SK-N-SH treated with all-trans-retinoic acid at 6 μM for 48 hours (cell line): Measurements from ENCODE around the gene PRRG1.

Source experiments
- ARNTL ChIP-seq: fragments of 450-650 bp; formaldehyde crosslinking; IDR thresholded peaks from 2 replicates; pipeline ENCODE4 v1.5.0; 2020; ENCODE audit warnings: low read depth, mild to moderate bottlenecking, moderate library complexity, borderline replicate concordance
- BACH2 ChIP-seq: fragments of 250-450 bp; sonication (Bioruptor Pico); IDR thresholded peaks from 2 replicates; pipeline ENCODE4 v1.9.0; 2021; ENCODE audit warnings: mild to moderate bottlenecking, borderline replicate concordance
- CSRNP3 ChIP-seq: fragments of 250-450 bp; sonication (Bioruptor Pico); IDR thresholded peaks from 2 replicates; pipeline ENCODE4 v1.5.1; 2021; ENCODE audit warnings: mild to moderate bottlenecking, moderate library complexity
- GLIS3 ChIP-seq: fragments of 250-450 bp; sonication (Bioruptor Pico); IDR thresholded peaks from 2 replicates; pipeline ENCODE4 v1.5.0; 2020; ENCODE audit warnings: mild to moderate bottlenecking, moderate library complexity
- OSR1 ChIP-seq: fragments of 250-450 bp; sonication (Bioruptor Pico); IDR thresholded peaks from 2 replicates; pipeline ENCODE4 v1.8.0; 2022; ENCODE audit warnings: moderate library complexity, mild to moderate bottlenecking, inconsistent platforms
- PATZ1 ChIP-seq: fragments of 250-450 bp; sonication (Bioruptor Pico); IDR thresholded peaks from 2 replicates; pipeline ENCODE4 v1.8.0; 2020; ENCODE audit warnings: mild to moderate bottlenecking, moderate library complexity, borderline replicate concordance
- PPARA ChIP-seq: fragments of 250-450 bp; sonication (Bioruptor Pico); IDR thresholded peaks from 2 replicates; pipeline ENCODE4 v1.5.0; 2020; ENCODE audit warnings: mild to moderate bottlenecking, borderline replicate concordance
- TOX ChIP-seq: fragments of 250-450 bp; sonication (Bioruptor Pico); IDR thresholded peaks from 2 replicates; pipeline ENCODE4 v1.8.0; 2021; ENCODE audit warnings: mild to moderate bottlenecking, moderate library complexity, borderline replicate concordance
- ZC3H10 ChIP-seq: fragments of 250-450 bp; sonication (Bioruptor Pico); IDR thresholded peaks from 2 replicates; pipeline ENCODE4 v1.5.1; 2021; ENCODE audit warnings: mild to moderate bottlenecking, moderate library complexity
- ZFP30 ChIP-seq: fragments of 450-650 bp; formaldehyde crosslinking; IDR thresholded peaks from 2 replicates; pipeline ENCODE4 v1.5.0; 2022; ENCODE audit warnings: mild to moderate bottlenecking, moderate library complexity
- ZNF565 ChIP-seq: fragments of 450-650 bp; formaldehyde crosslinking; conservative IDR thresholded peaks from 2 replicates; pipeline ENCODE4 v1.5.0; 2020; ENCODE audit warnings: low read depth, mild to moderate bottlenecking, moderate library complexity
- ZNF8 ChIP-seq: fragments of 450-650 bp; formaldehyde crosslinking; IDR thresholded peaks from 2 replicates; pipeline ENCODE4 v1.5.0; 2020; ENCODE audit warnings: mild to moderate bottlenecking, moderate library complexity

DNA sequence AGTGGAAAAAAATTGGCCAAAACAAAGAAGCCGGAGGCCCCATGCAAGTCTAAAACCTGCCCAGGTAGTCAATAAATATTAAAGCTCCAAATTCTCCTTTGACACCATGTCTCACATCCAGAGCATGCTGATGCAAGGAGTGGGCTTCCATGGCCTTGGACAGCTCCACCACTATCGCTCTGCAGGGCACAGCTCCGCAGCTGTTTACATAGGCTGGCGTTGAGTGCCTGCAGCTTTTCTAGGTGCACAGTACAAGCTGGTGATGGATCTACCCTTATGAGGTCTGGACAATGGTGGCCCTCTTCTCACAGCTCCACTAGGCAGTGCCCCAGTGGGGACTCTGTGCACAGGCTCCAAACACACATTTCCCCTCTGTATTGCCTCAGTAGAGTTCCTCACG is 138.1 kb downstream of the PRRG1 start:
- no peak for TF ChIP-seq GLIS3 (CRISPR knock-in tag)
- TF ChIP-seq BACH2 (CRISPR knock-in tag), result no peak
- TF ChIP-seq PATZ1 (CRISPR knock-in tag), result no peak
- TF ChIP-seq TOX, result no peak
- TF ChIP-seq ARNTL (CRISPR knock-in tag), result no peak
- TF ChIP-seq ZNF8 (CRISPR knock-in tag), result no peak
- TF ChIP-seq ZFP30 (CRISPR knock-in tag), result no peak
- no peak for TF ChIP-seq ZNF565 (CRISPR knock-in tag)
- no peak for TF ChIP-seq PPARA (CRISPR knock-in tag)
- no peak for TF ChIP-seq CSRNP3 (CRISPR knock-in tag)
- TF ChIP-seq OSR1 (CRISPR knock-in tag), result no peak
- no peak for TF ChIP-seq ZC3H10 (CRISPR knock-in tag)
